Measurements from ENCODE around the gene SRRD.

- TF ChIP-seq, protein P1, sequence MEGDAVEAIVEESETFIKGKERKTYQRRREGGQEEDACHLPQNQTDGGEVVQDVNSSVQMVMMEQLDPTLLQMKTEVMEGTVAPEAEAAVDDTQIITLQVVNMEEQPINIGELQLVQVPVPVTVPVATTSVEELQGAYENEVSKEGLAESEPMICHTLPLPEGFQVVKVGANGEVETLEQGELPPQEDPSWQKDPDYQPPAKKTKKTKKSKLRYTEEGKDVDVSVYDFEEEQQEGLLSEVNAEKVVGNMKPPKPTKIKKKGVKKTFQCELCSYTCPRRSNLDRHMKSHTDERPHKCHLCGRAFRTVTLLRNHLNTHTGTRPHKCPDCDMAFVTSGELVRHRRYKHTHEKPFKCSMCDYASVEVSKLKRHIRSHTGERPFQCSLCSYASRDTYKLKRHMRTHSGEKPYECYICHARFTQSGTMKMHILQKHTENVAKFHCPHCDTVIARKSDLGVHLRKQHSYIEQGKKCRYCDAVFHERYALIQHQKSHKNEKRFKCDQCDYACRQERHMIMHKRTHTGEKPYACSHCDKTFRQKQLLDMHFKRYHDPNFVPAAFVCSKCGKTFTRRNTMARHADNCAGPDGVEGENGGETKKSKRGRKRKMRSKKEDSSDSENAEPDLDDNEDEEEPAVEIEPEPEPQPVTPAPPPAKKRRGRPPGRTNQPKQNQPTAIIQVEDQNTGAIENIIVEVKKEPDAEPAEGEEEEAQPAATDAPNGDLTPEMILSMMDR (conservative IDR thresholded peaks at IDR 0.05) = no peak
- no peak for TF ChIP-seq EZH2 (IDR thresholded peaks at IDR 0.05; ENCODE audit: low read depth)
Measured at GRCh38 chr22:26525946-26526564, 42.4 kb downstream of the SRRD start.
